Measurements from ENCODE around the gene XPOT.

XPOT gene

DNA sequence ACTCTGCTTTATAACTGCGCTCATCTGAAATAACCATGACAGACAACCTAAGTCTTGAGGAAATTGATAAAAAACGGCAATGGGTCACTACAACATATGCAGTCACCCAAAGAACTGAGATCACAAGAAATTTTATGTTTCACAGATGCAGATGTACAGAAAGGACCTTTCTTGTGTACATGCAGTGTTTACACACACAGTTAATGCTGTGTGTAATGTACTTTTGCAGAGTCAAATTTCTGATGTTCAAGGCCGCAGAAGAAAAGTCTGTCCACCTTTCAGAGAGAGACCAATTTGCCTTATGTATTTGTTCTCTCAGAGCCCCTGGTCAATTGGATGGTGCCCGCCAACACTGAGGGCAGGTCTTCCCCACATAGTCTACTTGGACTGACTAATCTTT, 24.8 kb downstream of the XPOT start:
- FAIRE-seq: no peak

GRCh38 chr12:64430886-64431285, 26.7 kb downstream of the XPOT start:
- no peak for FAIRE-seq

DNA sequence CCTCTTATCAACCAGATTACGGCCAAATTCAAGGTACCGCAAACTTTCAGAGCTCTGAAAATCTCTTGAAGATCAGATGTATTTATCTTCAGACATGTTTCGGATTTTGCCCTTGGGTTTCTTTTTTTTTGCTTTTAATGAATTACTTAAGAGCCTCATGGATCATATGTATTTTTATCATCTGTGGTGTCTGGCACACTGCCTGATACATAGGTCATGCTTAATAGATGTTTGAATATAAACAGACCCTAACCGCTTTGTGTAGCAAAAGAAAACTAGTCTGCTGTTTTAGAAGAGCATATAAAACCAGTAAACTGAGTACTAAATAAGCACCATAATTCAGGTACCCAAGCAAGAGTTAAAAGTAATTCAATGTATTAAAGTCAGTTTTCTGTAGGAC, 27.6 kb downstream of the XPOT start:
- FAIRE-seq: no peak

- FAIRE-seq: no peak
These were observed 29.7 kb downstream of the XPOT start for GRCh38 chr12:64433915-64434314.

- FAIRE-seq: no peak
These were observed 35.9 kb downstream of the XPOT start for GRCh38 chr12:64440100-64440499.

- no peak for FAIRE-seq
These were observed 41.3 kb downstream of the XPOT start for GRCh38 chr12:64445490-64445889.

DNA sequence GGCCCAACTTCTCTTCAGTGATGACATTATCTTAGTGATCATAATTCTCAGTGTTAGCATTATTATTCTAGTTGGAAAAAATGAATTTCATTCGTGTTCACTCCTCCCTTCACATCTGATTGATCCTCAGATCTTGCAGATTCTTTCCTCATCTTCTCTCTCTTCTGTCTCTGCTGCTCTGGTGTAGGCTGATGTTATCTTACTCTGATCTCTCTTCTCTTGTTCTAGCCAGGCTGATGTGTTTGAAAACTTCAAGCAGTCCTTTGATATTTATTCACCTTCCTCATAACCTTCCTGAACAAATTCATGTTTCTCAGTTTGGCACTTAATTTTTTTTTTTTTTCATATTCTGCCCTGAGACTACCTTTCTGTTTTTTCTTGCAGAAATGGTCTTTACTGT, 42.1 kb downstream of the XPOT start:
- FAIRE-seq: no peak

GRCh38 chr12:64450057-64450640, 46.0 kb downstream of the XPOT start:
- FAIRE-seq: no peak

- no peak for FAIRE-seq
These were observed 46.7 kb downstream of the XPOT start for GRCh38 chr12:64450711-64451486.

DNA sequence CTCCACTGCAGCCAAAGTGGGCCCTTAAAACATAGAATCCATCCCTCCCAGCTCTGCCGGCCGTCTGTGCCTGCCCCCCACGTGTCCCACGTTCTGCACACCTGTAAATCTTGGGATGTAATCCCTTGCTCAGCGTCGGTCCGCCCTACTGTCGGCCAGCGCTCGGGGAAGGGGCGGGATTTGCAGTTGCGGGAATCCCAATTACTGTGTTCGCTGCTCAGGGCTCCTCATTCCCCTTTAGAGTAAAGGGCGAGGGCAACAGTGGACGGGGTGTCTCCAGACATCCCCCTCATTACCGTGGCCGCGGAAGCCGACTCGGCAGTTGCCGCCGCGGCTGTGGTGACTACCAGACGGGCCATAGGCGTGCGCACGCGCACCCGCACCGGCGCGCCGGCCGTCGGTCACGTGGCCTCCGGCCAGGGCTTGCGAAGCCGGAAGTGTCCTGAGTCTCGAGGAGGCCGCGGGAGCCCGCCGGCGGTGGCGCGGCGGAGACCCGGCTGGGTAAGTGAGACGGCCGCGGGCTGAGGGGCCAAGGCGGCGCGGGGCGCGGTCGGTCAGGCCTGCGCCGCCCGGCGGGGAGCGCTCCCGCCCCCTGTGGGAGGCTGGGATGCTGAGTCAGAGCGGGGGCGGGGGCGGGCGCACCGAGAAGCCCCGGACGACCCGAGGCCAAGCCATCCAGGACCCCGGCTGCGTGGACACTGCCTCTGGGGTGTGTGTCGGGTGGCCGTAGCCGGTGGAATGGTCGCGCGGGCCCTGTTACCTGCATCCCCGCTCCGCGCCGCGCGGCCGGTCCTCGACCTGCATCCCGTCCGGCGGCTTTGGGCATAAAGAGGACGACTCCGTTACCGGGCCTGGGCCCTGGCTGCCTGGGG, 47.7 kb downstream of the XPOT start, which contains the start of gene TBK1:
TSS of gene TBK1 (plus strand) at position 434 of the 872 bp plus-strand sequence. CDS start 3,751 bp downstream, outside the sequence.
- no peak for FAIRE-seq

DNA sequence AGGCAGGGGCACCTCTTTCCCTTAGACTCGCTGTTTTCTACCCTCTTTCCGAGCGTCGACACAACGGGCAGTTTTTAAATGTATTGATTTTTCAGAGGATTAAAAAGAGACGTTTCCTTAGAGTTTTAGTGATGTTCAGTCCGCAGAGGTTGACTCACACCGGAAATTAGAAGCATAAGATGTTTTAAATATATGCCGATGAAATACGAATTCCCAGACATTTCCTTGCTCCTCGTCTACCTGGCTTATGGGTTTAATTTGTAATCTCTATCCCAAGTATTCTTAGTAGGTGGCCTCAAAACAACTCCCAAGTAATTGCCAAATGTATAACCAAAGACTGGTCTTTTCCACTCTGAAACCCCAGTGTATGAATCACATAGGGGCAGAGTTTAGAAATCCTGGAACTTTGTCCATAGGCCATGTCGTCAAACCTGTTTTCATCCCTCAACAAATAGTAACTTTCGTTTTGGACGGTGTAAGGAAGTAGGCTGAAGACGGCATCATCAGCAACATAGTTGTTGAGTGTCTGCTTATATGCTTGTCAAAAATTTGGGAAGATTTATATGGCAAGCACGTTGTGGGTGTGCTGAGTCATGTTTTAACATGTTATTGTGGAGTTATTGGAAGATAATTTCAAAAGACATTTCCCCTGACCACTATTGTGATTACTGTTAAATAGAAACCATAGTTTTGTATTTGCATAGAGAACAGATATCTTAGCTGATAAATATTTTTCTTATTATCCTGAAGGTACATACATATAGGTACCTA, 48.6 kb downstream of the XPOT start:
- no peak for FAIRE-seq

DNA sequence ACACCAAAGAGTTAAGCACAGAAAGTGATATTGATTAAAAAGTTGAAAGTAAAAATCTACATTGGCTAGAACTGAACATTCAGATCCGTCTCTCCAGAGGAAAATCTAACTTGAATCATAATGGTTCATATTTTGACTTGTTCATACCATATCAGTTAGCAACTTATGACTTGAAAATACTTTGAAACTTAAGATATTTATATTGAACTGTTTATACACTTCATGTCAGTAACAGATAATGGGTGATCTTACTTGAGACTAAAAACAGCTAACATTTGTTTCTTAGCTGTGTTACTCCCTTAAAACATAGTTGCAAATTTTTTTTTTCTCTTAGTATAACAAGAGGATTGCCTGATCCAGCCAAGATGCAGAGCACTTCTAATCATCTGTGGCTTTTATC, 51.3 kb downstream of the XPOT start:
- FAIRE-seq: no peak

GRCh38 chr12:64456119-64456518, 51.9 kb downstream of the XPOT start:
- no peak for FAIRE-seq

DNA sequence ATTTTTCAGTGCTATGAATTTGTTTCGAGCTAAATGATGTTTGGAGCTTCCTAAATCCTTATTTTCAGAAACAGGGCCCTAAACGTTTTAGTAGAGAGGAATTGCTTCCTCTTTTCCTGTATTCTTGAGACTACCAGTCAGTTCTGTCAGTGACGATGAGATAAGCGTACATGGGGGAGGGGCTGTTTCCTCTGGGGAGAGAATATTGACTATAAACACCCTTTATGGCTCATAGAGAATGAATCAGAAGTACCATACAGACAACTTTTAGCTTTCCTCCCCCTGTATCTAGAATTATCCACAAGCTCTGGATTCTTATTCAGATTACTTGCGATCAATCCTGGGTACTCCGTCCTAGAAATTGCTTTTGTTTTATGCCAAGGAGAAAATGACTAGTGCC, 52.8 kb downstream of the XPOT start:
- FAIRE-seq: no peak

DNA sequence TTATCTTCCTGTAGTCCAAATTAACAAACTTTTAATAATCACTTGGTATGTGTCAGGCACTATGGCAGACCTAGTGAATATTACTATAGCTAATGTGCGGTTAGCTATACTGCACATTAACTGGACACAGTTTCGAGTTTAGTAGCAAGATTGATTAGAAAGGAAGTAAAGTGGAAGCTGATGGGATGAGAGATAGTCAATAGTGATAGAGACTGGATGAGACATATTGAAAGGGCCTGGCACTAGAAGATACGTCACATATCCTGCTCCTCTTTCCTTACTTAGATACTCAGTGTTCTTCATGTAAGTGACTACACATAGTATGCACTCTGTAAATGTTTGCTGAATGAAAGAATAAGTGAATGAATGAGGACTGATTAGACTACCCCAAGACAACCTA, 53.3 kb downstream of the XPOT start:
- FAIRE-seq: no peak

GRCh38 chr12:64457923-64458322, 53.7 kb downstream of the XPOT start:
- FAIRE-seq: no peak

- no peak for FAIRE-seq
These were observed 55.3 kb downstream of the XPOT start for GRCh38 chr12:64459394-64459891.

- no peak for FAIRE-seq
These were observed 57.6 kb downstream of the XPOT start for GRCh38 chr12:64461634-64462414.

DNA sequence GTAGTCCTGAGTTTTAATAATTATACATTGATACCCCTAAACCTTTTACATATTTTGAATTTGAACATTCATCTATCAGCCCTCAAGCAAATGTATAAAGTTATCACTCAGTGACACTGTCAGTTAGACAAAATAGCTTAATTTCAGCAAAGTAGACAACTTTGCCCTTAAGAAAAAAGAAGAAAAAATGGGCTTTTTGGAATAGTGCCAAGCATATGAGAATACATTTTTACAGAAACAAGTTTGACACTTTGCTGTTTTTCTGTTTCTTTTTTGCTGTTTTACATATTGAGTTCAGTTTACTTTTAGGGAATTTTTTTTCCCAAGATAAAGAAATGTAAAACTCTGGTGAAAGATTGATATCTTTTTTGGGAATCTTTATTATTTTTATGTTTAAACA, 62.0 kb downstream of the XPOT start:
- FAIRE-seq: no peak

GRCh38 chr12:64468966-64469365, 64.8 kb downstream of the XPOT start:
- FAIRE-seq: no peak

- FAIRE-seq: no peak
These were observed 65.4 kb downstream of the XPOT start for GRCh38 chr12:64469455-64470142.
